ENCODE measurements around the gene FUT2.
"Not testable (repeated sequence)": the region's sequence is repeated elsewhere in the genome, so short reads cannot be mapped to it uniquely, and the experiment has no call there.

Gene FUT2

GRCh38 chr19:48713041-48713863, 17.5 kb downstream of the FUT2 start:
- H3K36me3 ChIP-seq (ENCODE audit: insufficient read depth, low read depth, low read length) = no peaks in the 10 kb centered on the region
- peak overlapping the region; percentile 63; the same call in 1 of the 2 replicates for H3K9ac ChIP-seq (ENCODE audit: low read depth, low read length)
- no peak overlapping the region for H3K27ac ChIP-seq (ENCODE audit: low read length)
- H3K4me1 ChIP-seq (ENCODE audit: insufficient read depth, low read length) = peaks cover 13% of the 10 kb centered on the region; the same call in 1 of the 2 replicates
- no peaks in the 10 kb centered on the region for H3K9me3 ChIP-seq (ENCODE audit: insufficient read depth, low read depth, low read length)
- H3K27me3 ChIP-seq (ENCODE audit: insufficient read depth, low read length) = no peaks in the 10 kb centered on the region
- H3K4me3 ChIP-seq (ENCODE audit: low read length) = peak overlapping the region; percentile 87

GRCh38 chr19:48713864-48714755, 18.3 kb downstream of the FUT2 start:
- Histone ChIP-seq H3K9me3 (ENCODE audit: insufficient read depth, low read depth, low read length) (no peaks in the 10 kb centered on the region), H3K27me3 (ENCODE audit: insufficient read depth, low read length) (no peaks in the 10 kb centered on the region), H3K36me3 (ENCODE audit: insufficient read depth, low read depth, low read length) (no peaks in the 10 kb centered on the region), H3K4me3 (ENCODE audit: low read length) (peak overlapping the region; percentile 87), H3K27ac (ENCODE audit: low read length) (peak overlapping the region; percentile 59), H3K4me1 (ENCODE audit: insufficient read depth, low read length) (peaks cover 15% of the 10 kb centered on the region; the same call in 1 of the 2 replicates), H3K9ac (ENCODE audit: low read depth, low read length) (peak overlapping the region; percentile 80; the same call in 1 of the 2 replicates)

- Histone ChIP-seq H3K4me3 (ENCODE audit: low read length) (peak overlapping the region; percentile 81), H3K9ac (ENCODE audit: low read depth, low read length) (peak overlapping the region; percentile 80; the same call in 1 of the 2 replicates), H3K4me1 (ENCODE audit: insufficient read depth, low read length) (peaks cover 19% of the 10 kb centered on the region; the same call in 1 of the 2 replicates), H3K36me3 (ENCODE audit: insufficient read depth, low read depth, low read length) (no peaks in the 10 kb centered on the region), H3K27me3 (ENCODE audit: insufficient read depth, low read length) (no peaks in the 10 kb centered on the region), H3K27ac (ENCODE audit: low read length) (peak overlapping the region; percentile 59), H3K9me3 (ENCODE audit: insufficient read depth, low read depth, low read length) (no peaks in the 10 kb centered on the region)
Measured at GRCh38 chr19:48714759-48715675, 19.2 kb downstream of the FUT2 start.

GRCh38 chr19:48715681-48716171, 20.0 kb downstream of the FUT2 start:
- H3K27me3 ChIP-seq (ENCODE audit: insufficient read depth, low read length) = no peaks in the 10 kb centered on the region
- no peaks in the 10 kb centered on the region for H3K36me3 ChIP-seq (ENCODE audit: insufficient read depth, low read depth, low read length)
- no peaks in the 10 kb centered on the region for H3K9me3 ChIP-seq (ENCODE audit: insufficient read depth, low read depth, low read length)
- H3K9ac ChIP-seq (ENCODE audit: low read depth, low read length) = no peak overlapping the region
- H3K4me1 ChIP-seq (ENCODE audit: insufficient read depth, low read length) = peaks cover 23% of the 10 kb centered on the region; the same call in 1 of the 2 replicates
- H3K4me3 ChIP-seq (ENCODE audit: low read length) = no peak overlapping the region
- no peak overlapping the region for H3K27ac ChIP-seq (ENCODE audit: low read length)

- Histone ChIP-seq H3K27me3 (ENCODE audit: insufficient read depth, low read length) (no peaks in the 10 kb centered on the region), H3K27ac (ENCODE audit: low read length) (no peak overlapping the region), H3K9ac (ENCODE audit: low read depth, low read length) (peak overlapping the region; percentile 47; the same call in 1 of the 2 replicates), H3K4me1 (ENCODE audit: insufficient read depth, low read length) (peaks cover 23% of the 10 kb centered on the region; the same call in 1 of the 2 replicates), H3K36me3 (ENCODE audit: insufficient read depth, low read depth, low read length) (no peaks in the 10 kb centered on the region), H3K9me3 (ENCODE audit: insufficient read depth, low read depth, low read length) (no peaks in the 10 kb centered on the region), H3K4me3 (ENCODE audit: low read length) (peak overlapping the region; percentile 45)
Measured at GRCh38 chr19:48716562-48717291, 21.0 kb downstream of the FUT2 start.

- not testable (repeated sequence) for H3K4me3 ChIP-seq (ENCODE audit: low read length); H3K27ac ChIP-seq (ENCODE audit: low read length); H3K27me3 ChIP-seq (ENCODE audit: insufficient read depth, low read length); H3K9ac ChIP-seq (ENCODE audit: low read depth, low read length); H3K9me3 ChIP-seq (ENCODE audit: insufficient read depth, low read depth, low read length); H3K36me3 ChIP-seq (ENCODE audit: insufficient read depth, low read depth, low read length)
- peaks cover 20% of the 10 kb centered on the region; the same call in 1 of the 2 replicates for H3K4me1 ChIP-seq (ENCODE audit: insufficient read depth, low read length)
Measured at GRCh38 chr19:48718106-48718505, 22.3 kb downstream of the FUT2 start.

- Histone ChIP-seq H3K36me3 (ENCODE audit: insufficient read depth, low read depth, low read length) (no peaks in the 10 kb centered on the region), H3K4me3 (ENCODE audit: low read length) (no peak overlapping the region), H3K27ac (ENCODE audit: low read length) (no peak overlapping the region)
Measured at GRCh38 chr19:48718711-48719231, 23.0 kb downstream of the FUT2 start.

GRCh38 chr19:48719263-48720171, 23.7 kb downstream of the FUT2 start, which contains the start of gene MAMSTR:
Gene MAMSTR (minus strand): TSS chr19:48719725. CDS start chr19:48719031, 694 bp downstream.
- Histone ChIP-seq H3K4me1 (ENCODE audit: insufficient read depth, low read length) (peaks cover 20% of the 10 kb centered on the region; the same call in 1 of the 2 replicates), H3K27ac (ENCODE audit: low read length) (no peak within 1 kb of the TSS), H3K4me3 (ENCODE audit: low read length) (peak within 1 kb of the TSS; percentile 72; the same call in 1 of the 2 replicates), H3K9ac (ENCODE audit: low read depth, low read length) (no peak within 1 kb of the TSS), H3K9me3 (ENCODE audit: insufficient read depth, low read depth, low read length) (no peaks in the 10 kb centered on the region), H3K27me3 (ENCODE audit: insufficient read depth, low read length) (no peaks in the 10 kb centered on the region), H3K36me3 (ENCODE audit: insufficient read depth, low read depth, low read length) (no peaks in the 10 kb centered on the region)

More at GRCh38 chr19:48718711-48719231, 23.0 kb downstream of the FUT2 start:
- Histone ChIP-seq H3K27me3 (ENCODE audit: insufficient read depth, low read length) (no peaks in the 10 kb centered on the region), H3K4me1 (ENCODE audit: insufficient read depth, low read length) (peaks cover 20% of the 10 kb centered on the region; the same call in 1 of the 2 replicates), H3K9ac (ENCODE audit: low read depth, low read length) (no peak overlapping the region), H3K9me3 (ENCODE audit: insufficient read depth, low read depth, low read length) (no peaks in the 10 kb centered on the region)

GRCh38 chr19:48720251-48720612, 24.5 kb downstream of the FUT2 start:
- H3K9ac ChIP-seq (ENCODE audit: low read depth, low read length) = no peak overlapping the region
- H3K27me3 ChIP-seq (ENCODE audit: insufficient read depth, low read length) = no peaks in the 10 kb centered on the region
- no peaks in the 10 kb centered on the region for H3K9me3 ChIP-seq (ENCODE audit: insufficient read depth, low read depth, low read length)
- H3K27ac ChIP-seq (ENCODE audit: low read length) = no peak overlapping the region
- peaks cover 16% of the 10 kb centered on the region; the same call in 1 of the 2 replicates for H3K4me1 ChIP-seq (ENCODE audit: insufficient read depth, low read length)
- no peaks in the 10 kb centered on the region for H3K36me3 ChIP-seq (ENCODE audit: insufficient read depth, low read depth, low read length)
- peak overlapping the region; percentile 72; the same call in 1 of the 2 replicates for H3K4me3 ChIP-seq (ENCODE audit: low read length)

All from iPS-20b (cell line).